B cell (primary cell): ENCODE data around the gene PRSS50. TPM values are rescaled to one million over a fixed set of nuclear protein-coding genes. Genes with fewer than 3 reads are reported as not detected.

Experiments used
- ATAC-seq: fragments of 200-7000 bp; cut with Tn5 transposase; one replicate; pipeline ENCODE4 v1.10.0; 2021; ENCODE audit warnings: low read depth, mild to moderate bottlenecking, moderate number of reproducible peaks, moderate library complexity
- CTCF ChIA-PET: fragments of 350-600 bp; sonication (Branson Sonifier 250); formaldehyde crosslinking; loops from one replicate; lab custom pipeline; 2021; ENCODE audit warnings: antibody characterized with exemption, inconsistent platforms; lab: Charles Lee
- POLR2A ChIA-PET: fragments of 350-600 bp; sonication (Branson Sonifier 250); formaldehyde crosslinking; loops from one replicate; lab custom pipeline; 2021; ENCODE audit warnings: antibody characterized with exemption; lab: Charles Lee
- DNase-seq: peaks from one replicate; pipeline ENCODE4 v3.0.0; 2013
- H2AFZ ChIP-seq: 2 replicates; pipeline ENCODE4 v1.6.1; 2012; ENCODE audit warnings: mild to moderate bottlenecking, low read depth, low read length; ENCODE audit not compliant: insufficient read depth, poor library complexity, severe bottlenecking
- H3K27ac ChIP-seq, 2 donors: 1 replicate in 1 of 2; 2 replicates in 1 of 2; pipeline ENCODE4 v1.5.1; 2012 to 2013; ENCODE audit warnings: low read length in 2 of 2, mild to moderate bottlenecking in 2 of 2, moderate library complexity in 1 of 2
- H3K27me3 ChIP-seq, 4 experiments: fragments of 200-600 bp in 1 of 4; sonication (generic) in 1 of 4; replicated peaks in 1 of 4; 1 replicate in 2 of 4; 2 replicates in 2 of 4; pipeline versions ENCODE4 v1.6.1 to v1.7.0; 2013 to 2016; ENCODE audit warnings: low read length in 3 of 4, mild to moderate bottlenecking in 2 of 4, mixed read lengths in 1 of 4, moderate library complexity in 1 of 4; ENCODE audit not compliant: insufficient read depth in 4 of 4, control insufficient read depth in 3 of 4; ENCODE audit errors: control extremely low read depth in 1 of 4
- H3K36me3 ChIP-seq, 2 experiments: replicated peaks in 1 of 2; 1 replicate in 1 of 2; 2 replicates in 1 of 2; pipeline versions ENCODE4 v1.6.1 to v1.7.1; 2013; ENCODE audit warnings: low read length in 1 of 2; ENCODE audit not compliant: insufficient read depth in 2 of 2, control insufficient read depth in 1 of 2; ENCODE audit errors: control extremely low read depth in 1 of 2, extremely low read depth in 1 of 2
- H3K4me1 ChIP-seq, 2 donors: fragments of 200-600 bp in 1 of 2; sonication (generic) in 1 of 2; 1 replicate in 1 of 2; 2 replicates in 1 of 2; pipeline versions ENCODE4 v1.5.1 to v1.6.1; 2013 to 2017; ENCODE audit warnings: low read length in 2 of 2; ENCODE audit not compliant: control insufficient read depth in 2 of 2, insufficient read depth in 2 of 2
- H3K4me2 ChIP-seq: replicated peaks from 2 replicates; pipeline ENCODE3; 2012; ENCODE audit warnings: mild to moderate bottlenecking, low read depth, low read length; ENCODE audit not compliant: poor library complexity, severe bottlenecking
- H3K4me3 ChIP-seq, 5 experiments: fragments of 200-600 bp in 1 of 5; sonication (generic) in 1 of 5; 1 replicate in 3 of 5; 2 replicates in 2 of 5; pipeline versions ENCODE4 v1.5.1 to v1.7.0; 2011 to 2016; ENCODE audit warnings: low read length in 4 of 5, mild to moderate bottlenecking in 4 of 5, low read depth in 2 of 5, control low read depth in 1 of 5, moderate library complexity in 1 of 5; ENCODE audit not compliant: insufficient read depth in 1 of 5; ENCODE audit errors: control extremely low read depth in 1 of 5, extremely low read depth in 1 of 5
- H3K79me2 ChIP-seq: fragments of 200-600 bp; sonication (generic); one replicate; pipeline ENCODE4 v1.6.0; 2016; ENCODE audit warnings: low read length; ENCODE audit not compliant: control insufficient read depth, insufficient read depth
- H3K9ac ChIP-seq: fragments of 200-600 bp; sonication (generic); 2 replicates; pipeline ENCODE4 v1.6.1; 2017; ENCODE audit warnings: mild to moderate bottlenecking, low read length, moderate library complexity
- H3K9me3 ChIP-seq, 3 donors: one replicate each; pipeline versions ENCODE4 v1.6.1 to v1.7.1; 2013; ENCODE audit warnings: low read length in 2 of 3; ENCODE audit not compliant: control insufficient read depth in 2 of 3, insufficient read depth in 1 of 3; ENCODE audit errors: control extremely low read depth in 1 of 3
- H4K20me1 ChIP-seq: 2 replicates; pipeline ENCODE4 v1.6.0; 2012; ENCODE audit warnings: mild to moderate bottlenecking, low read length; ENCODE audit not compliant: insufficient read depth, control insufficient read depth, poor library complexity, severe bottlenecking
- H3K27ac Mint-ChIP-seq: one replicate; pipeline ENCODE4 v1.8.0; 2021; ENCODE audit warnings: mixed read lengths
- H3K27me3 Mint-ChIP-seq: one replicate; pipeline ENCODE4 v1.8.0; 2021; ENCODE audit warnings: mixed read lengths
- H3K4me1 Mint-ChIP-seq: one replicate; pipeline ENCODE4 v1.8.0; 2021; ENCODE audit warnings: mixed read lengths
- H3K4me3 Mint-ChIP-seq: one replicate; pipeline ENCODE4 v1.8.0; 2021; ENCODE audit warnings: mixed read lengths
- H3K9me3 Mint-ChIP-seq: one replicate; pipeline ENCODE4 v1.8.0; 2022; ENCODE audit warnings: mixed read lengths; ENCODE audit not compliant: insufficient read depth
- EZH2 ChIP-seq: IDR thresholded peaks from 2 replicates; pipeline ENCODE4 v1.6.1; 2012; ENCODE audit warnings: borderline replicate concordance, low read depth, mild to moderate bottlenecking, moderate library complexity, low read length; ENCODE audit not compliant: insufficient read depth, poor library complexity, severe bottlenecking
- WGBS: methylation state at CpG from one replicate; pipeline ENCODE4 v1.1.5; 2013; ENCODE audit warnings: missing lambda C conversion rate; ENCODE audit not compliant: insufficient coverage; 5-methylcytosine and 5-hydroxymethylcytosine counted together
- intact Hi-C: fragments of 100-400 bp; cut with micrococcal nuclease; formaldehyde crosslinking; loops from one replicate; pipeline ENCODE4 v1.10.0; 2022
- polyA plus RNA-seq: library from polyadenylated mRNA; depleted of rRNA; stranded (reverse); fragments of >200 nt; gene quantifications from 2 replicates; pipeline ENCODE4 v1.2.3, GENCODE V29; 2012
- total RNA-seq, 2 donors: library from RNA; stranded (reverse); fragments of 120-200 nt in 1 of 2; gene quantifications; 1 replicate in 1 of 2; 2 replicates in 1 of 2; pipeline versions ENCODE4 v1.2.3 to v1.2.4, GENCODE V29; 2013 to 2022
- TF ChIP-seq, protein P1 (sequence below): fragments of 200-600 bp; IDR thresholded peaks from one replicate; pipeline ENCODE4 v1.8.0; 2022; ENCODE audit warnings: antibody characterized with exemption, mild to moderate bottlenecking

PRSS50 gene
- total and polyA plus RNA-seq, 2 donors (not counting 1 experiment from before 2014, with no cell fraction given): 0.09 to 0.10 TPM

- Histone ChIP-seq H3K27me3 (peaks cover 0 to 13% (median 0%) of the 10 kb centered on the region in 4 experiments), H3K4me2 (no peak overlapping the region), H3K79me2 (no peaks in the 10 kb centered on the region), H3K4me1 (no peaks in the 10 kb centered on the region), H3K4me3 (no peak overlapping the region), H3K27ac (no peak overlapping the region), H4K20me1 (no peaks in the 10 kb centered on the region), H3K9me3 (no peaks in the 10 kb centered on the region), H3K9ac (no peak overlapping the region), H3K36me3 (no peaks in the 10 kb centered on the region), H2AFZ (no peak overlapping the region)
- DNase-seq: no peak
- TF ChIP-seq, protein P1, sequence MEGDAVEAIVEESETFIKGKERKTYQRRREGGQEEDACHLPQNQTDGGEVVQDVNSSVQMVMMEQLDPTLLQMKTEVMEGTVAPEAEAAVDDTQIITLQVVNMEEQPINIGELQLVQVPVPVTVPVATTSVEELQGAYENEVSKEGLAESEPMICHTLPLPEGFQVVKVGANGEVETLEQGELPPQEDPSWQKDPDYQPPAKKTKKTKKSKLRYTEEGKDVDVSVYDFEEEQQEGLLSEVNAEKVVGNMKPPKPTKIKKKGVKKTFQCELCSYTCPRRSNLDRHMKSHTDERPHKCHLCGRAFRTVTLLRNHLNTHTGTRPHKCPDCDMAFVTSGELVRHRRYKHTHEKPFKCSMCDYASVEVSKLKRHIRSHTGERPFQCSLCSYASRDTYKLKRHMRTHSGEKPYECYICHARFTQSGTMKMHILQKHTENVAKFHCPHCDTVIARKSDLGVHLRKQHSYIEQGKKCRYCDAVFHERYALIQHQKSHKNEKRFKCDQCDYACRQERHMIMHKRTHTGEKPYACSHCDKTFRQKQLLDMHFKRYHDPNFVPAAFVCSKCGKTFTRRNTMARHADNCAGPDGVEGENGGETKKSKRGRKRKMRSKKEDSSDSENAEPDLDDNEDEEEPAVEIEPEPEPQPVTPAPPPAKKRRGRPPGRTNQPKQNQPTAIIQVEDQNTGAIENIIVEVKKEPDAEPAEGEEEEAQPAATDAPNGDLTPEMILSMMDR: no peak
- no peak for TF ChIP-seq EZH2
- ATAC-seq: no peak
- H3K27me3 Mint-ChIP-seq: peaks cover 19% of the 10 kb centered on the region
- H3K9me3 Mint-ChIP-seq: no peaks in the 10 kb centered on the region
- 93% methylated on average over 2 of the region's 2 CpGs for WGBS
- ChIA-PET CTCF (interaction anchor here (1.7 kb wide), 1 partner anchor 17 kb away, joined by 7 read pairs; no protein-coding TSS in a partner anchor), POLR2A (no interaction called here)
- H3K27ac Mint-ChIP-seq: no peak overlapping the region
- intact Hi-C loops: no loop called here
- H3K4me3 Mint-ChIP-seq: no peak overlapping the region
- no peaks in the 10 kb centered on the region for H3K4me1 Mint-ChIP-seq
Observed at GRCh38 chr3:46719044-46719565, 1.4 kb upstream of the PRSS50 start.
